HG02840 (cell line): Measurements from ENCODE around the gene COLEC11.
"Not testable (repeated sequence)": the region's sequence is repeated elsewhere in the genome, so short reads cannot be mapped to it uniquely, and the experiment has no call there.

ENCODE experiments used
- ATAC-seq: cut with Tn5 transposase; IDR thresholded peaks from one replicate; pipeline ENCODE4 v1.9.1; 2021; ENCODE audit warnings: mild to moderate bottlenecking, moderate library complexity, moderate number of reproducible peaks; ENCODE audit not compliant: unreplicated experiment, low FRiP score

COLEC11 gene

DNA sequence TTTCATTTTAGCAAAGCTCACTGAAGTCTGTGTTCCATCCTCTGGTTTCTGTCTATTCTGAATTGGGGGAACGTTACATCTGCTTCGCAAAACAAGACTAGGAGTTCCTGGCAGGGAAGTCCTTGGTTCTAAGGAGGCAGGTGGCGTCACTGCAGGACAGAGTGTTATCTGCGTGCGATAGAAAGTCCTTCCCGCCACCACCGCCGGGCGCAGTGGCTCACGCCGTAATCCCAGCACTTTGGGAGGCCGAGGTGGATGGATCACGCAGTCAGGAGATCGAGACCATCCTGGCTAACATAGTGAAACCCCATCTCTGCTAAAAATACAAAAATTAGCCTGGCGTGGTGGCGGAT lies 41.0 kb downstream of the COLEC11 start:
- ATAC-seq: not testable (repeated sequence)

- ATAC-seq: no peak
Measured at GRCh38 chr2:3636586-3637310, 41.8 kb downstream of the COLEC11 start.

DNA sequence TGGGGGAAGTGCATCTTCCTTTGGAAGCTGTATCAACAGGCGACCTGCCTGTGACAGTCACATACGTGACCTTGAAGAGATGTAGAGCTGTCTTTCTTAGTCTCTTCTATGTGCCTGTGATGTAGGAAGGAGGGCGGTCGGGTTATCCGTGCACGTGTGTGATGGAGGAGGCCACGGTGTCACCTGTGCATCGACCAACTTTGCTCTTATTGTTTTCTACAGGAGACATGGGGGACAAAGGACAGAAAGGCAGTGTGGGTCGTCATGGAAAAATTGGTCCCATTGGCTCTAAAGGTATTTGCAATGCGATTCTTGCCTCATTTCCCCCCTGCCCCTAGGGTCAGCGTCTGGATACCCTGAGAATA lies 42.4 kb downstream of the COLEC11 start:
- no peak for ATAC-seq

- no peak for ATAC-seq
Measured at GRCh38 chr2:3637692-3638455, 43.0 kb downstream of the COLEC11 start.

DNA sequence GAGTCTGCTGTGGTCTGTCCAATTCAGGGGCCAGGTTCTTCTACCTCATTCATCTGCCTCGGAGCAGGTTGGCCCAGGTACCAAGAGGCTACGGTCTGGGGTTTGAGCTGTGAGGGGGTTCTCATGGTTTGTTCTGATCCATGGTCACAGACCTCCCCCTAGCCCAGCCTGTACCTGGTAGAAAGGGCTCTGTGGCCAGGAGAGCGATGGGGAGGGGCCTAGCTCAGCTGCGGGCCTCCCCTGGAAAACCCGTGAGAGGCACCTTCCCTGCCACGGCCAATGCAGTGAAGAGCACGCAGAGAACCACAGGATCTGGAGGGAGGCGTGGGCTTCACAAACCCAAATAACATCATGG lies 43.5 kb downstream of the COLEC11 start:
- ATAC-seq: no peak

DNA sequence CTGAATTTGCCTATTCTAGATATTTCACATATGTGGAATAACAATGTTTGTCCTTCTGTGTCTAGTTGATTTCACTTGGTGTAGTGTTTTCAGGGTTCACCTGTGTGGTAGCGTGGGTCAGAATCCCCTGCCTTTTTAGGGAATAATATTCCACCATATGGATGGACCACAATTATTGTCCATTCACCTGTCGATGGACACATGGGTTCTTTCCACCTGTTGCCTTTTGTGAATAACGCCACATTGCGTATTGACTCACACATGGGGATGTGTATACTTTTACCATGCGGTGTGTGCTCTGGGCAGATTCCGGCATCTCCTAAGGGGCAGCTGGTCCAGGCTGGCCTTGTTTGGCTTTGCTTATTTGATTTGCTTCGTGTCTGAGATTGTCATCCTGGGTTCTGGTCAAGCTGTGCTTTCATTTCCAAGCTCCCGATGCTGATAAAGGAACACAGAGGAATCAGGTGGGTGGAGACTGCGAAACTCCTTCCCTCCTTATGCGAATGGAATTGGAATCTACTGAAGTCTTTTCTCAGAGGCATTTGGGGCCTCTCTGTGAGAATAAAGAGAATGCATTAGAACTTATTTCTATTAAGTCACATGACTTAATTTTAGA lies 44.2 kb downstream of the COLEC11 start:
- ATAC-seq: no peak

- no peak for ATAC-seq
Measured at GRCh38 chr2:3639653-3640052, 44.7 kb downstream of the COLEC11 start.

- ATAC-seq: no peak
Measured at GRCh38 chr2:3641181-3641580, 46.3 kb downstream of the COLEC11 start.

GRCh38 chr2:3641841-3642421 lies 47.0 kb downstream of the COLEC11 start:
- ATAC-seq: no peak

GRCh38 chr2:3642521-3643215 lies 47.8 kb downstream of the COLEC11 start:
- ATAC-seq: no peak

GRCh38 chr2:3643371-3644245 lies 48.7 kb downstream of the COLEC11 start:
- ATAC-seq: no peak

GRCh38 chr2:3644246-3644525 lies 49.3 kb downstream of the COLEC11 start:
- ATAC-seq: no peak

GRCh38 chr2:3644891-3645605 lies 50.1 kb downstream of the COLEC11 start:
- ATAC-seq: no peak

DNA sequence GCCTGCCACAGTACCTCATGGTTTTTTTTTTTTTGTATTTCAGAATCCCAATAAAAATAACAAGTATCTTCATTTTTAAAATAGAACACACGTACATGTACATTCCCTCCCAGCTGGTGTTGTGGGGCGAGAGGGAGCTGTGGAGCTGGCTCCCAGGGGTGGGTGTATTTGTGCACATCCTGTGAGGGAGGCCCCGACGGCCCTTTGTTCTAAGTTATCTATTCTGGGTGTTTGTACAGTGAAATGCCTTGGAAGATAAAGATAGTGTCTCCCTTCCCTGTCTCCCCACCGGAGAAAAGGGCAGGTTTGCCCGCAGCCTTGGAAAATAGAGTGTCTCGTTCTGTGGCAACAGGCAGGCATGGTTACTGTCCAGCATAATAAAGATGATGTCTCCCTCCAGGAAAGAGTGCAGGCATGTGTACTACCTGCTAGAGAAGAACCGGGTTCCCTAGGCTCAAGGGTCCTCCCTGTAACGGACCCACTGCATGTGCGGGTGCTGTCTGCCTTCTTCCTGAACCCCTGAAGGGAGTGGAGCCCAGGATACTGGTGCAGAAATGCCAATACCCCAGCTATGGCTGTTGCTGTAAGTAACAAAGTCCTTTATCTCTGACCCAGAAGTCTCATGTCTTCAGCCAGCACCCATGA lies 51.0 kb downstream of the COLEC11 start:
- ATAC-seq: no peak

GRCh38 chr2:3646446-3646845 lies 51.5 kb downstream of the COLEC11 start:
- no peak for ATAC-seq

DNA sequence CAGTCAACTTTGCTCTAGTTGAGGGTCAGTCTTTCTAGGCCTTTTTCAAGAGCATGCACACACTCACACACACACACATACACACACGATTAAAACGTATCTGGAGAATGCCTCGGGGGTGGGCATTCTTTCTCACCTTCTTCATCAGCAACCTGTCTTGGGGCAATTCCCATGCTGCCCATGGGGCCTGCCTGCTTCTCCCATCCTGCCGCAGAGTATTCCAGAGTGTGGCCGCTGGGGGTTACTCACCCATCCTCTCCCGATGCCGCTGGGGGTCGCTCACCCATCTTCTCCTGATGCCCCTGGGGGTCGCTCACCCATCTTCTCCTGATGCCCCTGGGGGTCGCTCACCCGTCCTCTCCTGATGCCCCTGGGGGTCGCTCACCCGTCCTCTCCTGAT lies 52.3 kb downstream of the COLEC11 start:
- ATAC-seq: no peak

- no peak for ATAC-seq
Measured at GRCh38 chr2:3647831-3648651, 53.1 kb downstream of the COLEC11 start.

- no peak for ATAC-seq
Measured at GRCh38 chr2:3648652-3649177, 53.8 kb downstream of the COLEC11 start.
